ENCODE measurements around the gene GALNT17.

DNA sequence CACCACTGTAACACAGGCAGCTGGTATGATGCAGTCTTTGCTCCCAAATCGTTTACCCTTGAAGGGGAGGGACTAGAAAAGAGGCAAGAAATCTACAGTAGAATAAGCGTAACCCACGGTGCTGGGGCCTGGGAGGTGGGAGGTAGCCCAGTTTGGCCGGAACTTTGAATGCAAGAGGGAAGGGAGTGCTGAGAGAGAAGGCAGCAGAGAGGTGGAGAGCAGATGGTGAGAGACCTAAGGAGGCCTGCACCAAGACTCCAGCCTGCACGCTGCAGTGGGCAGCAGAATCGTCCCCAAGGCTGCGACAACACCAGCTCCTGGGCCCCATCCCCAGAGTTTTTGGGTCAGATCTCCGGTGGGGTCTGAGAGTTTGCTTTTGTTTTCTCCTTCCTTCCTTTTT, 547.5 kb downstream of the GALNT17 start:
- TF ChIP-seq, protein P1, sequence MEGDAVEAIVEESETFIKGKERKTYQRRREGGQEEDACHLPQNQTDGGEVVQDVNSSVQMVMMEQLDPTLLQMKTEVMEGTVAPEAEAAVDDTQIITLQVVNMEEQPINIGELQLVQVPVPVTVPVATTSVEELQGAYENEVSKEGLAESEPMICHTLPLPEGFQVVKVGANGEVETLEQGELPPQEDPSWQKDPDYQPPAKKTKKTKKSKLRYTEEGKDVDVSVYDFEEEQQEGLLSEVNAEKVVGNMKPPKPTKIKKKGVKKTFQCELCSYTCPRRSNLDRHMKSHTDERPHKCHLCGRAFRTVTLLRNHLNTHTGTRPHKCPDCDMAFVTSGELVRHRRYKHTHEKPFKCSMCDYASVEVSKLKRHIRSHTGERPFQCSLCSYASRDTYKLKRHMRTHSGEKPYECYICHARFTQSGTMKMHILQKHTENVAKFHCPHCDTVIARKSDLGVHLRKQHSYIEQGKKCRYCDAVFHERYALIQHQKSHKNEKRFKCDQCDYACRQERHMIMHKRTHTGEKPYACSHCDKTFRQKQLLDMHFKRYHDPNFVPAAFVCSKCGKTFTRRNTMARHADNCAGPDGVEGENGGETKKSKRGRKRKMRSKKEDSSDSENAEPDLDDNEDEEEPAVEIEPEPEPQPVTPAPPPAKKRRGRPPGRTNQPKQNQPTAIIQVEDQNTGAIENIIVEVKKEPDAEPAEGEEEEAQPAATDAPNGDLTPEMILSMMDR (IDR thresholded peaks at IDR 0.05), result no peak
- no peak for TF ChIP-seq POLR2A (IDR thresholded peaks at IDR 0.05)
